Measurements from ENCODE around the gene VSNL1.

GRCh38 chr2:17522303-17522702, 18.2 kb upstream of the VSNL1 start:
- no peak for TF ChIP-seq POLR2AphosphoS5 (IDR thresholded peaks at IDR 0.05; ENCODE audit: insufficient read depth in 1 of 2, low read depth in 1 of 2)
- TF ChIP-seq, protein P1, sequence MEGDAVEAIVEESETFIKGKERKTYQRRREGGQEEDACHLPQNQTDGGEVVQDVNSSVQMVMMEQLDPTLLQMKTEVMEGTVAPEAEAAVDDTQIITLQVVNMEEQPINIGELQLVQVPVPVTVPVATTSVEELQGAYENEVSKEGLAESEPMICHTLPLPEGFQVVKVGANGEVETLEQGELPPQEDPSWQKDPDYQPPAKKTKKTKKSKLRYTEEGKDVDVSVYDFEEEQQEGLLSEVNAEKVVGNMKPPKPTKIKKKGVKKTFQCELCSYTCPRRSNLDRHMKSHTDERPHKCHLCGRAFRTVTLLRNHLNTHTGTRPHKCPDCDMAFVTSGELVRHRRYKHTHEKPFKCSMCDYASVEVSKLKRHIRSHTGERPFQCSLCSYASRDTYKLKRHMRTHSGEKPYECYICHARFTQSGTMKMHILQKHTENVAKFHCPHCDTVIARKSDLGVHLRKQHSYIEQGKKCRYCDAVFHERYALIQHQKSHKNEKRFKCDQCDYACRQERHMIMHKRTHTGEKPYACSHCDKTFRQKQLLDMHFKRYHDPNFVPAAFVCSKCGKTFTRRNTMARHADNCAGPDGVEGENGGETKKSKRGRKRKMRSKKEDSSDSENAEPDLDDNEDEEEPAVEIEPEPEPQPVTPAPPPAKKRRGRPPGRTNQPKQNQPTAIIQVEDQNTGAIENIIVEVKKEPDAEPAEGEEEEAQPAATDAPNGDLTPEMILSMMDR (IDR thresholded peaks at IDR 0.05) = no peak
- no peak for TF ChIP-seq POLR2A (IDR thresholded peaks at IDR 0.05)

Data from vagina (tissue), 2 donors.